Activated CD8-positive, alpha-beta T cell treated with anti-CD3 and anti-CD28 coated beads for 36 hours (primary cell): ENCODE data around the gene C2orf49. TPM values are rescaled to one million over a fixed set of nuclear protein-coding genes. Genes with fewer than 3 reads are reported as not detected.

Experiments
- ATAC-seq: fragments of 200-7000 bp; cut with Tn5 transposase; one replicate; pipeline ENCODE4 v1.10.0; 2021; ENCODE audit warnings: mild to moderate bottlenecking, moderate library complexity
- CTCF ChIA-PET: fragments of 350-600 bp; sonication (Branson Sonifier 250); formaldehyde crosslinking; loops from one replicate; lab custom pipeline; 2021; ENCODE audit warnings: antibody characterized with exemption; lab: Charles Lee
- POLR2A ChIA-PET: fragments of 350-600 bp; sonication (Branson Sonifier 250); formaldehyde crosslinking; loops from one replicate; lab custom pipeline; 2021; ENCODE audit warnings: antibody characterized with exemption; lab: Charles Lee
- DNase-seq: peaks from one replicate; pipeline ENCODE4 v3.0.0-alpha.2; 2020
- H3K27ac Mint-ChIP-seq: one replicate; pipeline ENCODE4 v1.8.0; 2021; ENCODE audit warnings: mild to moderate bottlenecking, mixed read lengths
- H3K27me3 Mint-ChIP-seq: one replicate; pipeline ENCODE4 v1.8.0; 2021; ENCODE audit warnings: mixed read lengths
- H3K36me3 Mint-ChIP-seq: one replicate; pipeline ENCODE4 v1.8.0; 2021; ENCODE audit warnings: low read depth, mixed read lengths
- H3K4me1 Mint-ChIP-seq: one replicate; pipeline ENCODE4 v1.8.0; 2021; ENCODE audit warnings: low read depth, mixed read lengths
- H3K4me3 Mint-ChIP-seq: one replicate; pipeline ENCODE4 v1.8.0; 2021; ENCODE audit warnings: mild to moderate bottlenecking, moderate library complexity, mixed read lengths
- H3K9me3 Mint-ChIP-seq: one replicate; pipeline ENCODE4 v1.8.0; 2021; ENCODE audit warnings: mixed read lengths
- CTCF ChIP-seq: fragments of 200-600 bp; IDR thresholded peaks from one replicate; pipeline ENCODE4 v1.8.0; 2022; ENCODE audit warnings: antibody characterized with exemption, mild to moderate bottlenecking
- intact Hi-C: fragments of 100-400 bp; cut with micrococcal nuclease; formaldehyde crosslinking; loops from one replicate; pipeline ENCODE4 v1.10.0; 2022
- total RNA-seq, 2 experiments: library from RNA; stranded (reverse); gene quantifications; one replicate each; pipeline ENCODE4 v1.2.3, GENCODE V29; 2021

Gene C2orf49
- total RNA-seq, 2 experiments from 2014 or later = 22.3 to 23.3 TPM

GRCh38 chr2:105344704-105345345 is 7.5 kb downstream of the C2orf49 start:
- Mint-ChIP-seq H3K27me3 (no peaks in the 10 kb centered on the region), H3K27ac (no peak overlapping the region), H3K9me3 (no peaks in the 10 kb centered on the region), H3K4me1 (peaks cover 5% of the 10 kb centered on the region), H3K36me3 (peaks cover 43% of the 10 kb centered on the region), H3K4me3 (no peak overlapping the region)
- DNase-seq (no peak), ATAC-seq (no peak)
- intact Hi-C loops = no loop called here
- ChIA-PET POLR2A (no interaction called here), CTCF (interaction anchor here (0.7 to 1.9 kb wide), 8 partner anchors 9 to 200 kb away, joined by 3 to 6 read pairs (median 3); no protein-coding TSS in a partner anchor)
- TF ChIP-seq CTCF = no peak

GRCh38 chr2:105357122-105357521 is 19.8 kb downstream of the C2orf49 start:
- TF ChIP-seq CTCF = no peak
- DNase-seq (no peak), ATAC-seq (no peak)
- Mint-ChIP-seq H3K27ac (no peak overlapping the region), H3K4me3 (no peak overlapping the region), H3K27me3 (no peaks in the 10 kb centered on the region), H3K9me3 (peaks cover 10% of the 10 kb centered on the region), H3K36me3 (peaks cover 59% of the 10 kb centered on the region), H3K4me1 (peaks cover 12% of the 10 kb centered on the region)
- intact Hi-C loops = no loop called here
- CTCF ChIA-PET = interaction anchor here (1.0 to 1.1 kb wide), 2 partner anchors 12 kb away, joined by 3 to 4 read pairs; no protein-coding TSS in a partner anchor
- POLR2A ChIA-PET = no interaction called here

- Mint-ChIP-seq H3K4me3 (no peak overlapping the region), H3K4me1 (peaks cover 12% of the 10 kb centered on the region), H3K9me3 (peaks cover 10% of the 10 kb centered on the region), H3K27ac (no peak overlapping the region), H3K36me3 (peaks cover 52% of the 10 kb centered on the region), H3K27me3 (no peaks in the 10 kb centered on the region)
- ChIA-PET POLR2A (interaction anchor here (1.1 kb wide), 1 partner anchor 9 kb away, joined by 3 read pairs; no protein-coding TSS in a partner anchor), CTCF (no interaction called here)
- intact Hi-C loops = no loop called here
- ATAC-seq (no peak), DNase-seq (no peak)
- no peak for TF ChIP-seq CTCF
Observed at GRCh38 chr2:105358593-105358992, 21.3 kb downstream of the C2orf49 start.

- intact Hi-C loops = no loop called here
- H3K27me3 Mint-ChIP-seq = no peaks in the 10 kb centered on the region
- peaks cover 33% of the 10 kb centered on the region for H3K36me3 Mint-ChIP-seq
- no peak overlapping the region for H3K4me3 Mint-ChIP-seq
- POLR2A ChIA-PET = no interaction called here
- no peak overlapping the region for H3K27ac Mint-ChIP-seq
- CTCF ChIA-PET = interaction anchor here (1.6 kb wide), 1 partner anchor 22 kb away, joined by 3 read pairs; no protein-coding TSS in a partner anchor
- ATAC-seq (no peak), DNase-seq (peak; percentile 30)
- TF ChIP-seq CTCF = no peak
- H3K4me1 Mint-ChIP-seq = peaks cover 12% of the 10 kb centered on the region
- peaks cover 3% of the 10 kb centered on the region for H3K9me3 Mint-ChIP-seq
Observed at GRCh38 chr2:105361102-105361889, 24.0 kb downstream of the C2orf49 start.
